UCSD-AML1 (cell line): ENCODE data around the gene MORC3.

Experiments
- DNase-seq: peaks from one replicate; lab custom pipeline; 2025; ENCODE audit not compliant: unreplicated experiment; lab: John Stamatoyannopoulos, UW

Gene MORC3

DNA sequence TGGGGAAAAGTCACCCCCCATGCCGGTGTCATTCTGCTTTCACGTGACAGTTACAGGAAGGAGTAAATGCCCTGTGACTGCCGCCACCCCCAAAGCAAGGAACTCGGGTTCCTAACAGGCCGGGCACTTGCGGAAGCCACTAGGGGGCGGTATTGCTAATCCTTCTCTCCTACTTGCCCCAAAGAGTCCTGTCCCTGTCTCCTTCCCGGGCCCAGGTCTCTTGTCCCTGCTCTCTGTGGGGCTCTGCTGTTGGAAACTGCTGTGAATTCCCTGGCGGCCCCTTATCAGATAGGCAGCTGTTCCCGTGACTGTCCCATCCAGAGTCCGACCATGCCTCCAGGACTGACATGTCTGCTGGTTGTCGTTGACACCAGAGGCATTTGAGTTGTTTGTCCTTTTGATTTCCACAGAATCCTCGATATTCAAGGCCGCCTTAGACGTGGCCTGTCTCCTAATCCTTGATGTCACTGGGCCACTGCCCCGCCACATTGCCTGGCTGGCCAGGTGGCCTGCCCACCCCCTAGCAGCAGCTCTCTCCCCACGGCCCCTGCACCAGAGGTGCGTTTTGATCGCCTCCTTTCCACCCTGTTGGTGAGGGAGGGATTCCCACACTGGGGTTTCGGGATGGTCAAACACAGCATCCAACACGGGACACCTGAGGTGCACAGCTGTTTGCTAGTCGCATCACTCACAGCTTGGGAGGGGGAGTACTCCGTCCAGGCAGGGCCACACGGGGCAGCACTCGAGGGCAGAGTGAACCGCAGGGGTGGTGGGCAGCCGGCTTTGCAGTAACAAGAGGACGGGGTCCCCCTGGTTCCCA is 102.5 kb downstream of the MORC3 start:
- peak; percentile 63 for DNase-seq

DNA sequence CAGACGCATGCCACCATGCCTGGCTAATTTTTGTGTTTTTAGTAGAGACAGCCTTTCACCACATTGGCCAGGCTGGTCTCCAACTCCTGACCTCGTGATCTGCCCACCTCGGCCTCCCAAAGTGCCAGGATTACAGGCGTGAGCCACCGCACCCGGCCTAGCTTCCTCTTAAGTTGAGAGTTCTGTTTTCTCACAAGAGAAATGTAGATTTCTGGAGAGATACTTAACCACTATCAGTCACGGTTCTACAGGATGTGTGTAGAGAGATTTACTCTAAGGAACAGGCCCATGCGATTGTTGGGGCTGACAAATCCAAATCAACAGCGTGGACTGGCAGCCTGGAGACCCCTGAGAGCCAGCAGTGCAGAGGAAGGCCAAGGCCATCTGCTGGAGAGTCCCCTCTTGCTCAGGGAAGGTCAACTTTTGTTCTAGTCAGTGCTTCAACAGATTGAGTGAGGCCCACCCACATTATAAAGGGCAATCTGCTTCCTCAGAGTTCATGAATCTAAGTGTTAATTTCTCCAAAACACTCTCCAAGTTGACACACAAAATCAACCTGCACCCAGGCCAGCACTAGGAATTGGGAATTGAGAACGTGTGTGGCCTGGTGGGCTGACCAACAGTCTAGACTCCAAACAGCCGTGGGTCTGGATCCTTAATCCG is 103.9 kb downstream of the MORC3 start:
- no peak for DNase-seq

DNA sequence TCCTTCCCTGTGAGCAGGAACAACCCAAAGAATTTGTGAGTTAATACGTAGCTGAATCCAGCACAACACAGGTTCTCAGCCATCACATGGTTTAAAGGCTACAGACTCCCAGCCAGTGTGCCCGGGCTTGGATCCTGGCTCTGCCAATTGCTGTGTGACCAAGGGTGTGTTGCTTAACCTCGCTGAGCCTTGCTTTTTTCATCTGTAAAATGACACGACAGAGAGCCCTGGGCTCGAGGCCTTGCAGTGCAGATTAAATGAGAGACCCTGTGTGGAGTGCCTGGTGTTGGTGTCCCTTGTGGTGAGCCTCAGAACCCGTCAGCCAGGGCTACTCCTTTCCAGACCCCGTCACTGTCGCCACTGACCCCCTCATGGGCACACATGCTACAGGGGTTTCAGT is 104.6 kb downstream of the MORC3 start:
- no peak for DNase-seq

DNA sequence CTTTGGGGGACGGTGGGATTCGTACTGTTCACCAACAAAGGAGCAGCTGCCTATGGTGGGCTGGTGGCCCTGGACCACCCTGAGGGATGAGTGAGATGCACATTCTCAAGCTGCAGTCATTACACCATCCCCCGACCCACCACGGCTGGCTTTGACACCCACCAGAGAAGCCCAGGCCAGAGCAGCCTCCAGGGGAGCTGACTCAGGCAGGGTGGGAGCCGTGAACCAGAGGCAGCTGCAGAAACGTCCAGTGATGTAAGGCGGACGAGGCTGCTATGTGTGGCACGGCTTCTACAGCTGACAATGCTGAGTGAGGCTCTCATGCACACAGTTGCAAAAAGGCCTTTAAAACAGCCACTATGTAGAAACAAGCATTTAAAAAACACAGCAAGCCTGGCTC is 105.3 kb downstream of the MORC3 start:
- no peak for DNase-seq
